Measurements from ENCODE around the gene SLC8B1. TPM values are rescaled to one million over a fixed set of nuclear protein-coding genes. Genes with fewer than 3 reads are reported as not detected.

SLC8B1 gene
- total and polyA plus RNA-seq, 2 donors (not counting 3 experiments of a cell fraction or from before 2014, with no cell fraction given), result 29.9 to 45.4 TPM

DNA sequence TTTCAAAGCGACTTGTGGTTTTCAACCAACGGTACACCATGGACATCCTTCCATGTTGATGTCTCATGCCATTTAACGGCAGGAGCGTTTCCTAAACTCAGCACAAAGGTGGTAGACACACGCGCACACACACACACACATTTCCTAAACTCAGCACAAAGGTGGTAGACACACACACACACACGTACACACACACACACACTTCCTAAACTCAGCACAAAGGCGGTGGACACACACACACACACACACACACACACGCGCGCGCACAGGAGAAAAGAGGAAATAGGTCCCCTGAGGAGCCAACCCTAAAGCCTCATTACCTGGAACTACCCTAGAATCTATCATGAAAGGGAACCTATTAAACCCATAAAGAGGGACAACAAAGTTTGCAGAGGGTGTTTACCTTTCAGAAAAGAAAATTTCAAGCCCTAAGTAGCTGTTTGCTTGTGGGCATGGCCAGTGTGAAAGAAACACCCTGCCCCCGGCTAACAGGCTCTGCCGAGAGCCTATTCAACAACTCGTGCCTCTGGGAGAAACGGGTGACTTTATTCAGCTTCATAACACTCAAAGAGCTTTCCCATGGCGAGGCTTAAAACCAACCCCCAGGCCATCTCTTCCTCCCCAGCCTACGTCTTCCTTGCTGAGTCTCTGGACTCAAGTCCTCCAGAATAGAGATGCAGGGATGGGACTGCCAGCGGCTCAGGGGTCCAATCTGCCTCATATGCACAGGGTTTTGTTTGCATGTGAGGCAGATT, 31.8 kb downstream of the SLC8B1 start:
- BruUV-seq (replicated peaks), result no TSS peak
- Histone ChIP-seq H3K27ac (ENCODE audit: insufficient read depth, low read depth, low read length) (no peak overlapping the region), H3K36me3 (ENCODE audit: control insufficient read depth in 2 of 2, extremely low read depth in 1 of 2, insufficient read depth in 2 of 2, low read length in 2 of 2) (peaks cover 0 to 11% of the 10 kb centered on the region in 2 experiments), H4K20me1 (replicated peaks; ENCODE audit: control insufficient read depth, extremely low read depth, insufficient read depth, low read length) (no peaks in the 10 kb centered on the region), H3K4me3 (replicated peaks in 1 of 3; ENCODE audit: insufficient read depth in 1 of 3, low read depth in 1 of 3, low read length in 3 of 3) (no peak overlapping the region), H3K4me2 (ENCODE audit: insufficient read depth, low read length) (no peak overlapping the region), H3K4me1 (ENCODE audit: control insufficient read depth, extremely low read depth, insufficient read depth, low read length) (peaks cover 6% of the 10 kb centered on the region), H3K27me3 (ENCODE audit: control insufficient read depth in 2 of 2, insufficient read depth in 2 of 2, low read length in 2 of 2) (no peaks in the 10 kb centered on the region), H3K9me1 (replicated peaks; ENCODE audit: control insufficient read depth, extremely low read depth, insufficient read depth, low read length) (no peaks in the 10 kb centered on the region), H3K9me3 (replicated peaks; ENCODE audit: control insufficient read depth, insufficient read depth, low read length) (no peaks in the 10 kb centered on the region), H3K9ac (replicated peaks; ENCODE audit: extremely low read depth, insufficient read depth, low read length) (no peak overlapping the region), H2AFZ (ENCODE audit: low read depth, low read length) (no peak overlapping the region), H3K79me2 (ENCODE audit: control insufficient read depth, insufficient read depth, low read length) (no peaks in the 10 kb centered on the region)
- intact Hi-C loops (cut with micrococcal nuclease), result no loop called here
- TF ChIP-seq POLR2AphosphoS5 (IDR thresholded peaks at IDR 0.05; ENCODE audit: insufficient read depth, low read depth, low read length) (no peak), JUN (IDR thresholded peaks at IDR 0.05; ENCODE audit: borderline replicate concordance, insufficient read depth, insufficient read length, low read depth) (no peak), MYC (IDR thresholded peaks at IDR 0.05; ENCODE audit: low read depth, low read length) (no peak), GATA2 (IDR thresholded peaks at IDR 0.05; ENCODE audit: insufficient read depth, insufficient read length, low read depth, low read length) (no peak), FOS (IDR thresholded peaks at IDR 0.05; ENCODE audit: borderline replicate concordance, insufficient read depth, low read length) (no peak), CTCF (IDR thresholded peaks at IDR 0.05; ENCODE audit: extremely low read depth in 1 of 2, insufficient read depth in 1 of 2, low read depth in 1 of 2, low read length in 2 of 2) (no peak), EZH2 (IDR thresholded peaks at IDR 0.05; ENCODE audit: borderline replicate concordance, low read depth, low read length, severe bottlenecking) (no peak), POLR2A (IDR thresholded peaks at IDR 0.05; ENCODE audit: low read depth, low read length) (no peak)
- TF ChIP-seq, protein P1, sequence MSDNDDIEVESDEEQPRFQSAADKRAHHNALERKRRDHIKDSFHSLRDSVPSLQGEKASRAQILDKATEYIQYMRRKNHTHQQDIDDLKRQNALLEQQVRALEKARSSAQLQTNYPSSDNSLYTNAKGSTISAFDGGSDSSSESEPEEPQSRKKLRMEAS (IDR thresholded peaks at IDR 0.05; ENCODE audit: insufficient read depth, insufficient read length), result no peak
- dilution Hi-C loops (cut with MboI; ENCODE audit: extremely low pct_ligation_motif_present, low sequenced_read_pairs), result no loop called here
- no peak for DNase-seq (ENCODE audit: low read depth, low spot score)
- FAIRE-seq, result no peak
- ChIA-PET CTCF (no interaction called here), POLR2A (no interaction called here)
